Medulla oblongata (tissue), 1 donor: Measurements from ENCODE around the gene ST3GAL4.

Experiments
- DNase-seq: peaks from one replicate; pipeline ENCODE4 v3.0.0-alpha.2; 2015; ENCODE audit errors: extremely low spot score

The ST3GAL4 gene

DNA sequence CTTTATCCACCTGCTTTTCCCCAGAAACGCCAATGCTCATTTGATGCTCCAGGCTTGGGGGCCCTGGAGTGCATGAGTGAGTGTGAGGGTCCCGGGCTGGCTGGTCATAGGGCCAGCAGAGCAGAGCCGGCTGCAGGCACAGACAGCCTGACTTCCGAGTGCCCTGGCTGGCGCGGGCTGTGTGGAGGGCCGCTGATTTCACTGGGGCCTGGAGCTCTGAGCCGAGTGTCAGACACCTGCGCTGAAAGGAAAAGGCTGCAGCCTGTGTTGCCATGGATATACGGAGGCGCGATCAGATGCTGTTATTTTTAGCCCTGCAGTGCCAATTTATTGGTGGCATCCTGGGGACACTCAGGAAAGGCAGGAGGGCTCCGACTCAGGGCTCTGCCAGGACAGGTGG, 87.6 kb downstream of the ST3GAL4 start:
- DNase-seq, result no peak

DNA sequence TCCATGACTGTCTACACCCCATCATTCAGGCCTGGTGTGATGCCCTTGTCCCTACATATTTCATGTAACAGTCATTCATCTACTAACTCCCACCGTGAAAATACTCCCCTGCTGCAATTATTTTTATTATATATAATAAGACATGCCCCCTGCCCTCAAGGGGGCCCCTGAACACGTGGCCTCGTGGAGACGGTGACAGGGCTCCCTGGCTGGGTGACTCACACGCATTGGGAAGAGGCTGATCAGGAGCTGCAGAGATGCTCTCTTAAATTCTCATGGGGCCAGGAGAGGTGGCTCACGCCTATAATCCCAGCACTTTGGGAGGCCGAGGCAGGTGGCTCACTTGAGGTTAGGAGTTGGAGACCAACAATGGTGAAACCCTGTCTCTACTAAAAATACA, 88.6 kb downstream of the ST3GAL4 start:
- no peak for DNase-seq

DNA sequence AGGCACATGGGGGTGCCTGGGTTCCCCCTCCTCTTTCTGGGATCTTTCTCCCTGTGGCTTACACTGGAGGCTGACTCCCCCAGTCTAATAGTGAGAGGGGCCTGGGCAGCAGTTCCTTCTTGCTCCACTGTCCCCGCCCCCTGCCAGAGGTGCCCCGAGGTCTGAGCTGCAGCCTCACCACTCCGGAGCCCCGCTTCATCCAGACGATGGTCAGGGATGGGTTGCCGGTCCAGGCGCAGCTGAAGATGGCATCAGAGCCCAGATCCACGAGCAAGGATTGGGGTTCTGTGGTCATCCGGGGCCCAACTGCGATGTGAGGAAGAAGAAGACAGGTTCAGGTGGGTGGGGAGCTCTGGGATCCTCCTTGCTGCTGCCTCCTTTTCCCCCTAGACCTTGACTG, 91.1 kb downstream of the ST3GAL4 start:
- no peak for DNase-seq

DNA sequence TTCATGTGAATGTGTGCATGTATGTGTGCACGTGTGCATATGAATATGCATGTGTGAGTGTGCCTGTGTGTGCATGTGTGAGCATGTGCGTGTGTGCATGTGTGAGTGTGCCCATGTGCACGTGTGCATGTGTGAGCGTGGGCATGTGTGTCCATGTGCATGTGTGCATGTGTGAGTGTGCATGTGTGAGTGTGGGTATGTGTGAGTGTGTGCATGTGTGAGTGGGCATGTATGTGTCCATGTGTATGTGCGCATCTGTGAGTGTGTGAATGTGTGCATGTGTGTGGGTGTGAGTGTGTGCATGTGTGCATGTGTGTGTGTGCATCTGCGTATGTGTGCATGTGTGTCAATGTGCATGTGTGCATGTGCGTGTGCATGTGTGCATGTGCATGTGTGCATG, 94.7 kb downstream of the ST3GAL4 start:
- DNase-seq, result no peak

DNA sequence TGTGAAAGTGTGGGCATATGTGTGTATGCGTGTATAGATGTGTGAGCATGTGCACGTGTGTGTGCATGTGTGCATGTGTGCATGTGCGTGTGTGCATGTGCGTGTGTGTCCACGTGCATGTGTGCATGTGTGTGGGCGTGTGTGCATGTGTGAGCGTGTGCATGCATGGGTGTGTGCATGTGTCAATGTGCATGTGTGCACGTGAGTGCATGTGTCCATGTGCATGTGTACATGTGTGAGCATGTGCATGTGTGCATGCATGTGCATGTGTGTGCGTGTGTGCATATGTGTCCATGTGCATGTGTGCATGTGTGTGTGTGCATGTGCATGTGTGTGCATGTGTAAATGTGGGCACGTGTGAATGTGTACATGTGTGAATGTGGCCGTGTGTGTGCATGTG, 95.3 kb downstream of the ST3GAL4 start:
- DNase-seq, result no peak

DNA sequence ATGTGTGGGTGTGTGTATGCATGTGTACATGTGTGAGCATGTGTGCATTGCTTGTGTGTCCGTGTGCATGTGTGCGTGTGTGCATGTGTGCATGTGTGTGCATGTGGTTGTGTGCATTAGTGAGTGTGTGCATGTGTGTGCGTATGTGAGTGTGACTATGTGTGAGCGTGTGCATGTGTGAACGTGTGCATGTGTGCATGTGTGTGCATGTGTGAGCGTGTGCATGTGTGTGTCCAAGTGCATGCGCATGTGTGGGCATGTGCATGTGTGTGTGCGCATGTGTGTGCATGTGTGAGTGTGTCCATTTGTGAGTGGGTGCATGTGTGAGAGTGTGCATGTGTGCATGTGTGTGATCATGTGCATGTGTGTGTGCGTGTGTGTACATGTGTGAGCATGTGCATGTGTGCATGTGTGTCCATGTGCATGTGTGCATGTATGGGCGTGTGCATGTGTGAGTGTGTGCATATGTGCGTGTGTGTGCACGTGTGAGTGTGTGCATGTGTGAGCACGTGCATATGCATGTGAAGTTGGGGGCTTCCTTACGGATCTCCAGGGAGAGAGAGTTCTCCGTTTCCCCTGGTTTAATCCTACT, 95.8 kb downstream of the ST3GAL4 start:
- DNase-seq, result no peak

DNA sequence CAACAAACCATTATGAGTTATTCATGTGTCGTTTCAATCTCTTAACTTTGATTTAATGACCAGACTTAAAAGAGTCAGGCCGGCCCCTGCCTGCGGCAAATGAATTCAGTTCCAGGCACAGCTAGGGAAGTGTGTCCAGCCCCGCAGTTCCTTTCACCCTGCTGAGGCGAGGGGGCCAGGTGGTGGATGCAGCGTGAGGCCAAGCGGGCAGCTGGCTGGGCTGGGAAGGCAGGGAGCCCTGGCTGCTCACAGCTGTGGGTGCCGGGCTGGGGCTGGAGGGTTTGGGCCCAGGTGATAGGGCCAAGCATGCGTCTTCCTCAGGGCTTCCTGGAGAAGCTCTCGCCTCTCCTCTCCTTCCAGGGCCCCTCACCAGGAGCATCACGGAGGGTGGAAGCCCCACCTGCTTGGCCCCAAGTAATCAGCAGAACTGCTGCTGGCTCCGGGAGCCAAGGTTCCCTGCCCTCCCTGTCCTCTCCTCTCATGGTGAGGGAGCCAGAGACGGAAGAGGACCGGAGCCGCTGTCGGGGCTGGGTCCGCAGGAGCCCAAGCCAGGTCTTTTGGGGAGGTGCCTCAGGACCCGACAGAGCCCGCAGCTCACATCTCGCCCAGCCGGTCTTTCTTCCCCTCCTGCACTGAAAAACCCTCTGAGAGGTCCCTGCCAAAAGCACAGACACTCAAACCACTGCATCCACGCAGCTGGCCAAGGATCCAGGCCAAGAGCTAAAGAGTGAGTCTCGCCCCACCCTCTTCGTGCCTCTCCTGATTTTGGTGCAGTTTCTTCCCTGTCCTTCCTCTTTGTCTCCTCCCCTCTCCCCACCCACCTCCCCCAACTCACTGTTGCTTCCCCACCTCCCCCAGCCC, 97.0 kb downstream of the ST3GAL4 start:
- DNase-seq, result no peak

DNA sequence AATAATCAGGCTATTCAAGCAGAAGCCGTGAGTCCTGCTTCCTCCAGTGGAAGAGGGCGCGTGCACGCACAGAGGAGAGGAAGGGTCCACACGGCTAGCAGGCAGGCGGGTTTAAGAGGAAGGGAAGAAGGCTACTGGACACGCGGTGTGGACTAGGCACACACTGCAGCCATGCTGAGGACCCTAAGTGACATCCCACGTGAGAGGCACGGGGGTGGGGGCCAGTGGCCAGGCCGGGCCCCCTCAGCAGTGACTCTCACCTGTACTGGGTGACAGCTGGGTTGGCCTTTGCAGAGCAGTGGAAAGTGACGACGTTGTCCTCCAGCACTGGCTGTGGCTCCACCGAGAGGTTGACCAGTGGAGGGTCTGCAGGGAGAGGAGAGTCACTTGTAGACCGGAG, 100.6 kb downstream of the ST3GAL4 start:
- no peak for DNase-seq

DNA sequence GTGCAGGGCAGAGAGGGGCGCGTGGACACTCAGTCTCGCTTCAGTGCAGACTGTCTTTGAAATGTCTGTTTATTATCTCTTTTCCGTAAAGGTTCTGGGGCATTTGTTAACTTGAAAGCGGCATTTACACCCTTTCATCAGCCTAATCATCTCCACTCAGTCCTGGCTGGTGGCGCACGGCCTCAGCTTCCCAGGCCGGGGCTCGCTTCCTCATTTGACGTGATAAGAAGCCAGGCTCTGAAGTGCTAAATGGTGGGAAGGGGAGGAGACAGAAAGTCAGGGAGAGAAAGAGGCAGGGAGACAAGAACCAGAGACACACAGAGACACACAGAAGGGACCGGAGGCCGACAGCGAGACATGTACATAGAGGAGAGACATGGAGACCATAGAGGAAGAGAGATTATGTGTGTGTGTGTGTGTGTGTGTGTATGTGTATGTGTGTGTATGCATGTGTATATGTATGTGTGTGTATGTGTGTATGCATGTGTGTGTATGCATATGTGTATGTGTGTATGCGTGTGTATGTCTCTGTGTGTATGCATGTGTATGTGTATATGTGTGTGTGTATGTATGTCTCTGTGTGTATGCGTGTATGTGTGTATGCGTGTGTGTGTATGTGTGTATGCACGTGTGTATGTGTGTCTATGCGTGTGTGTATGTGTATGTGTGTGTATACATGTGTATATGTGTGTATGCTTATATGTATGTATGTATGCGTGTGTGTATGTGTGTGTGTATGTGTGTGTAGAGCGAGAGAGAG, 101.5 kb downstream of the ST3GAL4 start:
- DNase-seq, result no peak

DNA sequence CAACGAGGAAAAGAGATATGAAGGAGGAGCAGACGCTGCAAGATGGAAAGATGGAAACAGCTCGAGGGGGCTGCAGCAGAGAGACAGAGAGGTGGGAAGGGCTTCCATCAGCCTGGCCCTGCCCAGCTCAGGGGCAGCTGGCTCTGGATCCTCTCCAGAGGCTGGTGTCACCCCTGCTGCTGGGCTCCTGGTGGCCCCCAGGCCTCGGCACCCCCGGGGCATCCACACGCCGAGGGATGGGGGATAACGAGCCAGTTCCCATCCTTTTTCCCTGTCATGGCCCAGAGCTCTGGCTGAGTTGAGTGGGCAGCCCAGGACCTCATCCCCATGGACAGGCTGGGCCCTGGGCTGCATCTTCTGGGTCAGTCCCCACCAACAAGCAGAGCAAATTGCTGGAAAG, 102.3 kb downstream of the ST3GAL4 start:
- DNase-seq, result no peak

DNA sequence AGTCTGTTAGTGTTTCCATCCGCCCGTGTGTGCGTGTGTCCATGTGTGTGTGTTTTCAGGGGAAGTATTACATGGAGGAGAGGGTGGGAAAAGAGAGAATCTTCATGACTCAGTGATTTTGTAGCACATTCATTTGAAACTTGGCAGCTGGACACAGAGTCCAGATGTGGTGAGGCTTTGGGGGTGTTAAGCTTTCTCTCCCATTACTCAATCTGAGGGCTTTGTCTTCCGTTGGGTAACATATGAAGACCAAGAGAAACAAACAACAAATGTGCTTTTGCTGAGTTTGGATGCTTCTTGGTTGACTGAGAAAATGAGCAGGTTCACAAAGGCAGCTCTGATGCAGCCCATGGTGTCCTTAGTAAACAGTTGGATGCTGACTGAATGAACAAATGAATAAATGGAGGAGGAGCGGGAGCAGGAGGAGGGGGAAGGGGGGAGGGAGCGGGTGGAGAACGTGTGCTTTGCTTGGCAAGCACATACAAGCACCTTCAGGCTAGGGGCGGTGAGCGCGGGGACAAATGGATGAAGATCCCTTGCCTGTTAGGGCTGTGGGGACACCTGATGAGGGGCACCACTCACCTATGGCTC, 104.3 kb downstream of the ST3GAL4 start:
- DNase-seq, result peak; percentile 68

DNA sequence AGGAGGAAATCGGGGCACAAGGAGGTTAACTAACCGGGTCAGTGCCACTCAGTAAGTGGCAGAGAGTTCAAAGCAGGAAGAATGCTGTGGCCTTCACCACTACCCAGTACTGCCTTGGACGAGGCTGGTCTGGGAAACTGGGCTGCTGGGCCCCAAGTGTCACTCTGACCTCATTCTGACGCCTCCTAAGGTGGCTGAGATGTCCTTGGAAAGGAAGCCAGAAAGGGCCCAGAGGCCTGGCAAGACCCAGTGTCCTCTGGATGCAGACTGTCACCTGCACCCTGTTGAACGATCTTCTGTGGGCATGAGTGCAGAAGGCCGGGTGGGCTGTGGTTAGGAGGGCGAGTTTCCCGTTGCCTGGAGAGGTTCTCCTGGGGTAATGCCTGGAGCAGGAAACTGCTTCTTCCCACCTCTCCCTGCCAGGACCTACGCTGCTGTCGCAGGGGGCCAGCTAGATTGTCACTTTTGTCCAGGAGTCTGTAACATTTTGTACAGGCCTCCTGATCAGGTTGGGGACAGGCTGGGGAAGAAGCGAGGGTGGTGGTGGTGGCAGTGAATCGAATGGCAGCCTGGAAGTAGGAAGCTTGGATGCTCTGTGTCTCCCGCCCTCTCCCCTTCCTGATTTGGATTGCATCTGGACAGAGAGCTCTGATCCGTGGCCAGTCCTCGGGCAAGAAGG, 105.1 kb downstream of the ST3GAL4 start:
- no peak for DNase-seq

DNA sequence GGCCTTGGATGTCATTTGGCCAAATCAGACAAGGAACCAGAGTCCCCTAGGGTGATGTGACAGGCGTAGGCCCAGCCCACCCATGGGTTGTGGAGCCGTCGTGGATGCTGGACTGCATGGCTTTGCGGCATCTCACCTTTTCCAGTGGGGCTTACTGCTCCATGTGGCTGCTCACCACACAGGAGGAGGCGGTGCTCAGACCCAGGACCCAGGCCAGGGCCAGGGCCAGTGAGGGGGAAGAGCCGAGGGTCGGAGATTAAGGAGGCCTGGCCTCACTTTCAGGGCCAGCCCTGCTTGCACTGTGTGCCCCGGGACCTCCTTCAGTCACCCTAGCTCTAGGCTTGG, 105.6 kb downstream of the ST3GAL4 start:
- no peak for DNase-seq

DNA sequence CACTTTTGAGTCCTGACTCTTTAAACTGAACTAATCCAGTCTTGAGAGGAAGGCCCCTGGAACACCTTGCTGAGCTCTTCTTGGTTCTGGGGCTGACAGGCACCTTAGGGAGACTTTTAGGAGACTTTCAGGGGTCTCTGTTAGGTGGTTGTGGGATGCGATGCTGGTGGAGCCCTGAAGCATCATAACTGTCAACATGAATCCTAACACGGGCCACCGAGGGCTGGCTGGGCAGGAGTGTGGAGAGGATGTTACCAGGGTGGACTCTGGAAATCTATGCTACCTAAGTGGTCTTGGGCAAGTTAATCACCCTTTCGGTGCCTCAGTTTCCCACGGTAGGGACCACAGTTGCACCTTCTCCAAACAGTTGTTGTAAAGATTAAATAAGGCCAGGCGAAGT, 106.5 kb downstream of the ST3GAL4 start:
- DNase-seq, result no peak

DNA sequence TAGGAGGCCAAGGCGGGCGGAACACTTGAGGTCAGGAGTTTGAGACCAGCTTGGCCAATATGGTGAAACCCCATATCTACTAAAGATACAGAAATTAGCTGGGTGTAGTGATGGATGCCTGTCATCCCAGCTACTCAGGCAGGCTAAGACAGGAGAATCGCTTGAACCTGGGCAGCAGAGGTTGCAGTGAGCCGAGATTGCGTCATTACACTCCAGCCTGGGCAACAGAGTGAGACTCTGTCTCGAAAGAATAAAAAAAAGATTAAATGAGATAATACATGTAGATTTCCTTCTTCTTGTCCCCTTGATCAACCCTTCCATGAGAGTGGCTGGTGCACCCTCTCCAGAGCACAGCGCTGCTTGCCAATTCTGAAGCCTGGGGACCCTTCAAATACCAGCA, 106.9 kb downstream of the ST3GAL4 start:
- no peak for DNase-seq
